Neural cell (in vitro differentiated cells): ENCODE results near the gene PREPL. TPM values are rescaled to one million over a fixed set of nuclear protein-coding genes. Genes with fewer than 3 reads are reported as not detected.

ENCODE experiments used
- H2AFZ ChIP-seq: fragments of 200-600, 300-800 bp; sonication (generic), shearing (Covaris generic); 2 replicates; pipeline ENCODE4 v1.6.0; 2014; ENCODE audit warnings: low read depth, mild to moderate bottlenecking, antibody characterized with exemption, low read length, moderate library complexity
- H3F3A ChIP-seq: fragments of 200-600 bp; shearing (Covaris generic); 2 replicates; pipeline ENCODE4 v1.6.1; 2016; ENCODE audit warnings: mild to moderate bottlenecking, moderate library complexity, mixed read lengths, antibody characterized with exemption, low read length; ENCODE audit not compliant: insufficient read depth, poor library complexity, severe bottlenecking
- H3K27ac ChIP-seq: fragments of 200-600, 300-800 bp; sonication (generic), shearing (Covaris generic); 2 replicates; pipeline ENCODE4 v1.5.1; 2014; ENCODE audit warnings: mild to moderate bottlenecking, low read length, moderate library complexity
- H3K27me3 ChIP-seq: fragments of 300-800, 200-600 bp; sonication (generic), shearing (Covaris generic); 2 replicates; pipeline ENCODE4 v1.6.0; 2014; ENCODE audit warnings: mild to moderate bottlenecking, low read depth, low read length, moderate library complexity; ENCODE audit not compliant: insufficient read depth
- H3K36me3 ChIP-seq: fragments of 300-800, 200-600 bp; sonication (generic), shearing (Covaris generic); 2 replicates; pipeline ENCODE4 v1.5.1; 2014; ENCODE audit warnings: mild to moderate bottlenecking, antibody characterized with exemption, low read length, moderate library complexity; ENCODE audit not compliant: insufficient read depth
- H3K4me2 ChIP-seq: fragments of 300-800, 200-600 bp; sonication (generic), shearing (Covaris generic); 2 replicates; pipeline ENCODE4 v1.6.0; 2014; ENCODE audit warnings: mild to moderate bottlenecking, low read length
- H3K4me3 ChIP-seq: fragments of 300-800, 200-600 bp; sonication (generic), shearing (Covaris generic); 2 replicates; pipeline ENCODE4 v1.5.1; 2014; ENCODE audit warnings: mild to moderate bottlenecking, low read length, moderate library complexity
- H3K79me2 ChIP-seq: fragments of 200-600 bp; shearing (Covaris generic); replicated peaks from 2 replicates; pipeline ENCODE4 v1.6.0; 2014; ENCODE audit warnings: mild to moderate bottlenecking, low read length, moderate library complexity; ENCODE audit not compliant: insufficient read depth
- H3K9ac ChIP-seq: fragments of 300-800, 200-600 bp; sonication (generic), shearing (Covaris generic); 2 replicates; pipeline ENCODE4 v1.6.1; 2016; ENCODE audit warnings: mild to moderate bottlenecking, low read length, mixed read lengths
- H3K9me2 ChIP-seq: fragments of 200-600 bp; shearing (Covaris generic); 2 replicates; pipeline ENCODE4 v1.6.1; 2016; ENCODE audit warnings: mild to moderate bottlenecking, low read length, mixed read lengths; ENCODE audit not compliant: insufficient read depth
- H3K9me3 ChIP-seq: fragments of 200-600, 300-800 bp; sonication (generic), shearing (Covaris generic); 2 replicates; pipeline ENCODE4 v1.6.1; 2016; ENCODE audit warnings: mild to moderate bottlenecking, mixed run types, low read length, moderate library complexity, mixed read lengths
- H4K20me1 ChIP-seq: fragments of 200-600 bp; shearing (Covaris generic); 2 replicates; pipeline ENCODE4 v1.6.1; 2016; ENCODE audit warnings: mild to moderate bottlenecking, mixed run types; ENCODE audit not compliant: insufficient read depth
- EP300 ChIP-seq: fragments of 450-650 bp; conservative IDR thresholded peaks from 2 replicates; pipeline ENCODE4 v1.6.1; 2014; ENCODE audit warnings: antibody characterized with exemption, mild to moderate bottlenecking, moderate library complexity; ENCODE audit not compliant: poor library complexity, severe bottlenecking
- EZH2 ChIP-seq: fragments of 200-600, 300-800 bp; shearing (Covaris generic), sonication (generic); IDR thresholded peaks from 2 replicates; pipeline ENCODE4 v1.6.1; 2014; ENCODE audit warnings: antibody characterized with exemption, low read length, borderline replicate concordance, mild to moderate bottlenecking; ENCODE audit not compliant: insufficient read depth, poor library complexity, severe bottlenecking
- MXI1 ChIP-seq: fragments of 450-650 bp; conservative IDR thresholded peaks from 2 replicates; pipeline ENCODE4 v1.6.1; 2014; ENCODE audit warnings: antibody characterized with exemption, mild to moderate bottlenecking; ENCODE audit not compliant: poor library complexity, severe bottlenecking
- POLR2AphosphoS5 ChIP-seq: IDR thresholded peaks from 2 replicates; pipeline ENCODE4 v1.6.1; 2012
- RAD21 ChIP-seq: fragments of 450-650 bp; conservative IDR thresholded peaks from 2 replicates; pipeline ENCODE4 v1.6.1; 2014; ENCODE audit warnings: antibody characterized with exemption, mild to moderate bottlenecking, moderate library complexity
- SMC3 ChIP-seq: fragments of 450-650 bp; conservative IDR thresholded peaks from 2 replicates; pipeline ENCODE4 v1.6.1; 2014; ENCODE audit warnings: antibody characterized with exemption, mild to moderate bottlenecking, moderate library complexity; ENCODE audit not compliant: poor library complexity
- TAF1 ChIP-seq: IDR thresholded peaks from 2 replicates; pipeline ENCODE4 v1.6.1; 2012; ENCODE audit warnings: low read depth
- polyA plus RNA-seq: library from polyadenylated mRNA; depleted of rRNA; stranded (reverse); fragments of >200 nt; gene quantifications from 2 replicates; pipeline ENCODE4 v1.2.3, GENCODE V29; 2014
- TF ChIP-seq, protein P1 (sequence below): IDR thresholded peaks from 2 replicates; pipeline ENCODE4 v1.6.1; 2012; ENCODE audit warnings: borderline replicate concordance
- TF ChIP-seq, protein P2 (sequence below): fragments of 450-650 bp; IDR thresholded peaks from 2 replicates; pipeline ENCODE4 v1.5.1; 2014; ENCODE audit warnings: antibody characterized with exemption, mild to moderate bottlenecking, moderate library complexity; ENCODE audit not compliant: poor library complexity, severe bottlenecking

The PREPL gene
- polyA plus RNA-seq, 1 donor from 2014 or later = 236 TPM

DNA sequence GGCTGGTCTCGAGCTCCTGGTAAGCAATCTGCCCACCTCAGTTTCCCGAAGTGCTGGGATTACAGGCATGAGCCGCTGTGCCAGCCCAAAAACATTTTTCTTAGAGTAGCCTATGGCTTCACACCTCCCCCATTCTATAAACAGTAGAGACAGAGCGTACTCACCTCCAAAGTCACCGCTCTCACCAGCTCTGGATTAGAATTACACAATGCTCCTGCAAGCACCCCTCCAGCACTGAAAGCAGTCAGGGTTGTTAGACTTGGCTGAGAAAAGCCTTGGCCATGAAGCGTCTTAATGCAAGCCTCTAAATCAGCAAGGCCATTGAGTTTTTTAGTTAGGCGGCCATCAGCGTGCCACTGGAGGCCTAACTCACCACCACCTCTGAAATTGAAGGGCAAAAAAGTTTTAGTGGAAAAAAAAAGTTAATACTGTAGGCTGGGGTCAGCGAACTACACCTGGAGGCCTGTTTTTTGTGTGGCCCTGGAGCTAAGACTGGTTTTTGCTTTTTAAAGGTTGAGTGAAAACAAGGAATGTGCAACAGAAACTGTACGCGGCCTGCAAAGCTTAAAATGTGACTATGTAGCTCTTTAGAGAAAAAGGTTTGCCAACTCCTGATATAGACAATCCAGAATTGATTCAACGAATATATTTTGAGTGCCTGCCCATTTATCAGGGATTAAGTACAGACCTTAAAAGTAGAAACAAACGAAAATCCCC lies 34.6 kb downstream of the PREPL start:
- Histone ChIP-seq H3K9me2 (no peaks in the 10 kb centered on the region), H4K20me1 (no peaks in the 10 kb centered on the region), H2AFZ (no peak overlapping the region), H3K9me3 (no peaks in the 10 kb centered on the region), H3K27ac (no peak overlapping the region), H3K79me2 (no peaks in the 10 kb centered on the region), H3K4me2 (no peak overlapping the region), H3K4me3 (no peak overlapping the region), H3K27me3 (no peaks in the 10 kb centered on the region), H3K9ac (no peak overlapping the region), H3K36me3 (peaks cover 17% of the 10 kb centered on the region), H3F3A (no peaks in the 10 kb centered on the region)
- TF ChIP-seq MXI1 (no peak), EP300 (no peak), EZH2 (no peak), RAD21 (no peak), POLR2AphosphoS5 (no peak), TAF1 (no peak), SMC3 (no peak)
- TF ChIP-seq, protein P1, sequence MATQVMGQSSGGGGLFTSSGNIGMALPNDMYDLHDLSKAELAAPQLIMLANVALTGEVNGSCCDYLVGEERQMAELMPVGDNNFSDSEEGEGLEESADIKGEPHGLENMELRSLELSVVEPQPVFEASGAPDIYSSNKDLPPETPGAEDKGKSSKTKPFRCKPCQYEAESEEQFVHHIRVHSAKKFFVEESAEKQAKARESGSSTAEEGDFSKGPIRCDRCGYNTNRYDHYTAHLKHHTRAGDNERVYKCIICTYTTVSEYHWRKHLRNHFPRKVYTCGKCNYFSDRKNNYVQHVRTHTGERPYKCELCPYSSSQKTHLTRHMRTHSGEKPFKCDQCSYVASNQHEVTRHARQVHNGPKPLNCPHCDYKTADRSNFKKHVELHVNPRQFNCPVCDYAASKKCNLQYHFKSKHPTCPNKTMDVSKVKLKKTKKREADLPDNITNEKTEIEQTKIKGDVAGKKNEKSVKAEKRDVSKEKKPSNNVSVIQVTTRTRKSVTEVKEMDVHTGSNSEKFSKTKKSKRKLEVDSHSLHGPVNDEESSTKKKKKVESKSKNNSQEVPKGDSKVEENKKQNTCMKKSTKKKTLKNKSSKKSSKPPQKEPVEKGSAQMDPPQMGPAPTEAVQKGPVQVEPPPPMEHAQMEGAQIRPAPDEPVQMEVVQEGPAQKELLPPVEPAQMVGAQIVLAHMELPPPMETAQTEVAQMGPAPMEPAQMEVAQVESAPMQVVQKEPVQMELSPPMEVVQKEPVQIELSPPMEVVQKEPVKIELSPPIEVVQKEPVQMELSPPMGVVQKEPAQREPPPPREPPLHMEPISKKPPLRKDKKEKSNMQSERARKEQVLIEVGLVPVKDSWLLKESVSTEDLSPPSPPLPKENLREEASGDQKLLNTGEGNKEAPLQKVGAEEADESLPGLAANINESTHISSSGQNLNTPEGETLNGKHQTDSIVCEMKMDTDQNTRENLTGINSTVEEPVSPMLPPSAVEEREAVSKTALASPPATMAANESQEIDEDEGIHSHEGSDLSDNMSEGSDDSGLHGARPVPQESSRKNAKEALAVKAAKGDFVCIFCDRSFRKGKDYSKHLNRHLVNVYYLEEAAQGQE = no peak
- TF ChIP-seq, protein P2, sequence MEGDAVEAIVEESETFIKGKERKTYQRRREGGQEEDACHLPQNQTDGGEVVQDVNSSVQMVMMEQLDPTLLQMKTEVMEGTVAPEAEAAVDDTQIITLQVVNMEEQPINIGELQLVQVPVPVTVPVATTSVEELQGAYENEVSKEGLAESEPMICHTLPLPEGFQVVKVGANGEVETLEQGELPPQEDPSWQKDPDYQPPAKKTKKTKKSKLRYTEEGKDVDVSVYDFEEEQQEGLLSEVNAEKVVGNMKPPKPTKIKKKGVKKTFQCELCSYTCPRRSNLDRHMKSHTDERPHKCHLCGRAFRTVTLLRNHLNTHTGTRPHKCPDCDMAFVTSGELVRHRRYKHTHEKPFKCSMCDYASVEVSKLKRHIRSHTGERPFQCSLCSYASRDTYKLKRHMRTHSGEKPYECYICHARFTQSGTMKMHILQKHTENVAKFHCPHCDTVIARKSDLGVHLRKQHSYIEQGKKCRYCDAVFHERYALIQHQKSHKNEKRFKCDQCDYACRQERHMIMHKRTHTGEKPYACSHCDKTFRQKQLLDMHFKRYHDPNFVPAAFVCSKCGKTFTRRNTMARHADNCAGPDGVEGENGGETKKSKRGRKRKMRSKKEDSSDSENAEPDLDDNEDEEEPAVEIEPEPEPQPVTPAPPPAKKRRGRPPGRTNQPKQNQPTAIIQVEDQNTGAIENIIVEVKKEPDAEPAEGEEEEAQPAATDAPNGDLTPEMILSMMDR = no peak

DNA sequence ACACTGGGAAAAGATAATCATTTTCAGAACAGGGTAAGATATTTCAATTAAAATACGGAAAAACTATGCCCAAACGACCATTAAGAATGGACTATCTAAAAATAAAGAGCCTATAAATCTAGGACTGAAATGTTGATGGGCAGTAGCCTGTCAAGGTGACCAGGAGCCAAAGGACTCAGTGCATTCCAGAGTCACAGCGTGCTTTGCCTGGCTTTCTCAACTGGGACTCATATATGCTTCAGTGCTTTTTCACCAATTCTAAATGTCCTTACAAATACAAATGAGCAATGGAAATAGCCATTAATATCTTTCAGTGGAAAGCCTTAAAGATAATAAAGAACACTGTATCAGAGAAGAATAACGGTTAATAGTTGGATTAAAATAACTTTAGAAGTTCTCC lies 35.4 kb downstream of the PREPL start:
- TF ChIP-seq RAD21 = no peak
- no peak for TF ChIP-seq EP300
- TF ChIP-seq, protein P2 = no peak
- no peak for TF ChIP-seq MXI1
- TF ChIP-seq, protein P1 = no peak
- no peak for TF ChIP-seq EZH2
- TF ChIP-seq TAF1 = no peak
- no peak for TF ChIP-seq POLR2AphosphoS5
- TF ChIP-seq SMC3 = no peak
- no peak overlapping the region for H2AFZ ChIP-seq
- H3F3A ChIP-seq = no peaks in the 10 kb centered on the region
- H3K79me2 ChIP-seq = no peaks in the 10 kb centered on the region
- no peak overlapping the region for H3K9ac ChIP-seq
- H3K4me3 ChIP-seq = no peak overlapping the region
- H4K20me1 ChIP-seq = no peaks in the 10 kb centered on the region
- H3K27ac ChIP-seq = no peak overlapping the region
- no peaks in the 10 kb centered on the region for H3K9me2 ChIP-seq
- H3K36me3 ChIP-seq = peaks cover 20% of the 10 kb centered on the region
- no peaks in the 10 kb centered on the region for H3K27me3 ChIP-seq
- H3K9me3 ChIP-seq = no peaks in the 10 kb centered on the region
- no peak overlapping the region for H3K4me2 ChIP-seq
